Epithelial cell of esophagus (primary cell): ENCODE measurements around the gene FAM181A.

ENCODE experiments used
- DNase-seq: peaks from one replicate; pipeline ENCODE4 v3.0.0; 2010; ENCODE audit warnings: low read depth
- H3K4me3 ChIP-seq: 2 replicates; pipeline ENCODE4 v1.5.1; 2011; ENCODE audit warnings: mild to moderate bottlenecking, low read length, control low read depth
- TF ChIP-seq, protein P1 (sequence below): IDR thresholded peaks from 2 replicates; pipeline ENCODE4 v1.5.1; 2011; ENCODE audit warnings: low read depth, mild to moderate bottlenecking, low read length, control low read depth, inconsistent platforms; ENCODE audit not compliant: insufficient read depth; ENCODE audit errors: missing control alignments

FAM181A gene

DNA sequence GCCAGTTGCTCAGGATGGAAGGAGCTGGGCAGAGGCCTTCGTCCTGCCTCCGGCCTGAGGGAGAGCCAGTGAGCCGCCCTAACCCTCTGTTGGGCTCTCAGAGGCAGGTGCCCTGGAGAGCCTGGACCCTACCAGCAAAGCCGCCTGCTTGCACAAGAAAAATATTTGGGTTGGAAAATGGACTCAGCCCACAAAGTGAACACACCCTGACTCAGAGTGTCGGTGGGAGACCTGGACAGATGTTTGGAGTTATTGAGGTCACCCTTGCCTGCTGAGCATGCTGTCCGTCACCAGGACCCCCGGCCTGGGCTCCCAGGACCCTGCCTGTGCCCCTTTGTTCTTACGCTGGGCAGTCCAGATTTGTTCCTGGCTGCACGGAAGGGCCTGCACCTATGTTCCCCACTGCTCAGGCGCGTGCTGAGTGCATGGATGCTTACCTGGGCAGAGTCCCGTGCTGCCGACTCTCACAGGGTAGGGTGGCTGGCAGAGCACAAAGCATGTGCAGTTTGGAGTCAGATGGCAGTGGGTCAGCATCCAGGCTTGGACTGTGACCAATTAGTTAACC is 22.4 kb downstream of the FAM181A start:
- TF ChIP-seq, protein P1, sequence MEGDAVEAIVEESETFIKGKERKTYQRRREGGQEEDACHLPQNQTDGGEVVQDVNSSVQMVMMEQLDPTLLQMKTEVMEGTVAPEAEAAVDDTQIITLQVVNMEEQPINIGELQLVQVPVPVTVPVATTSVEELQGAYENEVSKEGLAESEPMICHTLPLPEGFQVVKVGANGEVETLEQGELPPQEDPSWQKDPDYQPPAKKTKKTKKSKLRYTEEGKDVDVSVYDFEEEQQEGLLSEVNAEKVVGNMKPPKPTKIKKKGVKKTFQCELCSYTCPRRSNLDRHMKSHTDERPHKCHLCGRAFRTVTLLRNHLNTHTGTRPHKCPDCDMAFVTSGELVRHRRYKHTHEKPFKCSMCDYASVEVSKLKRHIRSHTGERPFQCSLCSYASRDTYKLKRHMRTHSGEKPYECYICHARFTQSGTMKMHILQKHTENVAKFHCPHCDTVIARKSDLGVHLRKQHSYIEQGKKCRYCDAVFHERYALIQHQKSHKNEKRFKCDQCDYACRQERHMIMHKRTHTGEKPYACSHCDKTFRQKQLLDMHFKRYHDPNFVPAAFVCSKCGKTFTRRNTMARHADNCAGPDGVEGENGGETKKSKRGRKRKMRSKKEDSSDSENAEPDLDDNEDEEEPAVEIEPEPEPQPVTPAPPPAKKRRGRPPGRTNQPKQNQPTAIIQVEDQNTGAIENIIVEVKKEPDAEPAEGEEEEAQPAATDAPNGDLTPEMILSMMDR, result no peak
- DNase-seq, result no peak
- H3K4me3 ChIP-seq, result no peak overlapping the region

DNA sequence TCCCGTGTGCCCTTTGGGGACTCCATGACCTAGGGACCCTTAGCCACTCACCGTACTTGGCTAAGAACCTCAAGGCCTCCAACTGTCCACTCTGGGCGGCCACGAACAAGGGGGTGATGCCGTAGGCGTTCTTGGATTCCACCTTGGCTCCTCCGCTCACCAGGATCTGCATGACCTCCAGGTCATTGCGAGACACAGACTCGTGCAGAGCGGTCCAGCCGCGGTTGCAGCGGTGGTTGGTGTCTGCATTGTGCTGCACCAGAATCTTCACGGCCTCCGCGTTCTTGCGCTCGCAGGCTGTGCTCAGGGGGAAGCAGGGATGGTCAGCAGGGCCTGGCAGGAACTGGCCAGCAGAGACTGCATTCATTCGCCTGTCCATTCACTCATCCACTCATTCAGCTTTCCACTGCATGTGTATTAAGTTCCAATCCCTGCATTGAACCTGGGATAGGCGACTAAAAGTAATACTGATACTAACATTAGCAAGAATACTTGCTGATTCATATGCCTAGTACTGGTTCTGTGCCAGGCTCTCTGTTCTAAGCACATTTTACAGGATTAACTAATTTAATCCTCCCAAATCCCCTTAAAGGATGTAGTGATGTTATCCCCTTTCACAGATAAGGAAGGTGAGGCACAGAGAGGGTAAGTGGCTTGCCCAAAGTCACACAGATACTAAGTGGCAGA is 23.9 kb downstream of the FAM181A start:
- TF ChIP-seq, protein P1, result no peak
- DNase-seq, result no peak
- H3K4me3 ChIP-seq, result no peak overlapping the region

DNA sequence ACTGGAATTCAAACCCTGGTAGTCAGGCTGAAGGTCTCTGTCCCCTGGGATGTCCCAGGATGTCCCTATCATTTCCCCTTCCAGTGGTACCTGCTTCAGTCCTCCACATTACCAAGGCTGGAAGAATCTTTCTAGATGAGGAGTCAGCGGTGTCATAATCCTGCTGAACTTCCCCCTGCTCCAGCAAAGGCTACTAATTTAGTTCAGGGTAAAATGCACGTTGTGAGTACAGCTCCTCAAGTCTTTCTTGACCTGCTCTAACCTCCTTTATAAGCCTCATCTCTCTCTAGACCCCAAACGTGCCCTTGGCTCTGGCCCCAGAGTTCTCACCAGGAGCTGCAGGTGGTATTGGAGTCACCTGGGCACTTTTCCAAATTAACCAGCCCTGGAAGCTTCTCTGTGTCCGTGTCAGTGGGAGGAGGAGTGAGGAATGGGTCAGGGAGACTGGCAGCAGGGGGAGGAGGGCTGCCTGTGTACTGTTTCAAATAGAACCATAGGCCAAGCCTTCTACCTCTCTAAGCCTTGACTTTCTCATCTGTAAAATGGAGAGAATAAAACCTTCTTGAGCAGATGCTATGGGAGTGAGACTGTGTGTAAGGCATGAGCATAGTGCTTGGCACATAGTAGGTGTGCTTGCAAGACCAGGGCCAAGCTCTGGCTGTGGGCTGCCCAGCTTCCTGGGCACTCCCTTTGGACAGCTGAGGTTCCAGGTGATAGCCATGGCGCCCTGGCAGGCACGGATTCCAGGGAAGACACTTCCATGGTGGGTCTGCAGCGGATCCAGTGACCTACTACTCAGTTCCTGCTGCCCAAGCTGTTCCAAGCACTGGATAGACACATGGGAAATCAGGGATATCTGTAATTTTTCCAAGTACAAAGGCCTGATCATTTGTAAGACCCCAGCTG is 24.7 kb downstream of the FAM181A start:
- no peak overlapping the region for H3K4me3 ChIP-seq
- no peak for DNase-seq
- TF ChIP-seq, protein P1, result no peak

DNA sequence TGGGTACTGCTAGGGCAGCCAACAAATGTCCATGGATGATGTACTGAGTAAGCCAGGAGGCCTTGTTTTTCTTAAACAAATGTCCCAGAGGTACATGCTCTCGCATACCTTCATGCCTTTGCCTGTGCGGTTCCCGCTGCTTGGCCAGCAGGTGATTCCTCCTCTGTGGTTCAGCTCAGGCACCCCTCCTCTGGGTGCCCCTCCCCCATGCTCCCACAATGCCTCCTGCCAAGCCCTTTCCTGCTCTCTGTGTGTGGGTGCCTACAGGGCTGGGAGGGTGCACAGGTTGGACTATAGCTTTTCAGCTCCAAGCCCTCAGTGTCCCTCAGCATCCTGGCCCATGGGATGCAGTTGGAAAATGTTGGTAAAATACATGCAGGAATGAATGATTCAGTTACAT is 25.7 kb downstream of the FAM181A start:
- TF ChIP-seq, protein P1, result no peak
- no peak overlapping the region for H3K4me3 ChIP-seq
- no peak for DNase-seq

DNA sequence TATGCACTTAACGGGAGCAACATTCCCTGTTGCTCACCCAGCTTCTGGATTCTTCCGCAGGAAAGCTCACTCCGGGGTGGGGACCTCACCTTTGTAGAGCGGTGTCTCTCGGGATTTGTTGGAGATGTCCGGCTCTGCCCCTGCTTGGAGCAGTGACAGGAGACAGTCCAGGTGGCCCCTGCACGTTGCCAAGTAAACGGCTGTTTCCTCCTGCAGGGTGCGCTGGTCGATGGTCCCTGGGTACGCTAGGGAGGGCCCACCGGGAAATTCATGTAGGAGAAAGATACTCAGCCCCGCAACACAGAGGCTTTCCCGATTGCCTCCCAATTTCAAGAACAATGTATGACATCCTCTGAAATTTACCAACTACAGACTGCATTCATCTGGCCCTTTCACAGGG is 26.1 kb downstream of the FAM181A start:
- DNase-seq, result no peak
- TF ChIP-seq, protein P1, result no peak
- H3K4me3 ChIP-seq, result no peak overlapping the region

DNA sequence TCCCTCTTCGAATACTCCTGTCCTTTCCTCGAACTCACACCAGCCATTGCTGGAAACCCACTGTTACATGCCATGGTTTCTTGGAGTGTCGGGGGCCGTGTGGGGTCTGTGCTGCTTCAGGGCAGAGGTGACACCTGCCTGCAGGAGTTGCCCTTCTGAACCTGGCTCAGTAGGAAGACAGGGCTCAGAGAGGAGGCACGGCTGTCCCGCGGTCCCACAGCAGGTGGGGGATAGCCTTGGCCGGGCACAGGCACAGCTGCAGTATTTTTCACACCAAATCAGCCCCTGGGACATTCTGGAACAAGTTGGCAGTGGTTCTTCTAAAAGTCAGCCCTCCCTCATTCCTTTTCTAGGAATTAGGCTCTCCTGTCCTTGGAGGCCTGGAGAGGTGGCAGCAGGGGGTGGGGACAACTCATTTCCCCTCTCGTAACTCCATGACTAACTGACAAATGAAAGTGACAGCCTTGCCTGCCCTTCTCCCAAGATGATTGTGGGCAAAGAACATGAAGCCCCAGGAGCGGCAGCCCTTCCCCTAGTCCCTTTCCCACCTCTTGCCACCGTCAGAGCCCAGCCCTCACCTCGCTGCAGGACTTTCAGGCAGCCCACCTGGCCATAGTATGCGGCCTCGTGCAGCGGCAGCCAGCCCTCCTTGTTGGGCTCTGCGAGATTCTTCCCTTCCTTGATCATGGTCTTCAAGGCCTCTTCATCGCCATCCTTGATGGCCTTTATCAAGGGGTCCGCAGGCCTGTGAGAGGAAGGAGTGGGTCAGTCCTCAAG is 26.8 kb downstream of the FAM181A start:
- H3K4me3 ChIP-seq, result no peak overlapping the region
- DNase-seq, result no peak
- TF ChIP-seq, protein P1, result no peak
